Measurements from ENCODE around the gene RGL1. TPM values are rescaled to one million over a fixed set of nuclear protein-coding genes. Genes with fewer than 3 reads are reported as not detected.
A peak's percentile ranks its signal among the peaks of the same experiment; 100 is the strongest.

RGL1 gene
- total RNA-seq, 1 experiment from 2014 or later = 1.5 TPM

- no peaks in the 10 kb centered on the region for H3K9me2 ChIP-seq (replicated peaks; ENCODE audit: low read length)
- TF ChIP-seq CTCF (conservative IDR thresholded peaks at IDR 0.05; ENCODE audit: low read depth, low read length) (no peak), EZH2phosphoT487 (IDR thresholded peaks at IDR 0.05; ENCODE audit: borderline replicate concordance, low read length) (no peak), EZH2 (IDR thresholded peaks at IDR 0.05; ENCODE audit: low read length, unreplicated experiment) (no peak)
- BruUV-seq (replicated peaks) = no TSS peak
- H4K20me1 ChIP-seq (ENCODE audit: low read length) = no peaks in the 10 kb centered on the region
- no peaks in the 10 kb centered on the region for H3K27me3 ChIP-seq (ENCODE audit: low read length)
- H3K4me2 ChIP-seq (ENCODE audit: low read length) = no peak overlapping the region
- H3K79me2 ChIP-seq (ENCODE audit: low read length) = no peaks in the 10 kb centered on the region
- H3K4me1 ChIP-seq (ENCODE audit: insufficient read depth, low read length) = peaks cover 13% of the 10 kb centered on the region
- no peak overlapping the region for H2AFZ ChIP-seq (ENCODE audit: low read length)
- POLR2A ChIA-PET (ENCODE audit: unreplicated experiment) = no interaction called here
- no peak overlapping the region for H3K9ac ChIP-seq (ENCODE audit: low read length)
- DNase-seq (no peak), ATAC-seq (no peak)
- intact Hi-C loops (cut with micrococcal nuclease) = loop anchor here (5.0 kb wide), 1 partner anchor 111 kb away; the partner anchor contains the start of gene RGL1
- H3K4me3 ChIP-seq (ENCODE audit: low read length) = no peak overlapping the region
- no peak overlapping the region for H3K27ac ChIP-seq (ENCODE audit: low read length)
- H3K36me3 ChIP-seq (ENCODE audit: low read depth, low read length) = no peaks in the 10 kb centered on the region
- no peaks in the 10 kb centered on the region for H3K9me3 ChIP-seq (ENCODE audit: low read length)
- H3F3A ChIP-seq (ENCODE audit: low read length, unreplicated experiment) = no peaks in the 10 kb centered on the region
- CTCF ChIA-PET = no interaction called here
These were observed 113.7 kb downstream of the RGL1 start for GRCh38 chr1:183918589-183918988.

- Histone ChIP-seq H3K4me1 (ENCODE audit: insufficient read depth, low read length) (peaks cover 7% of the 10 kb centered on the region), H3K27ac (ENCODE audit: low read length) (no peak overlapping the region), H3K4me2 (ENCODE audit: low read length) (no peak overlapping the region), H3K79me2 (ENCODE audit: low read length) (no peaks in the 10 kb centered on the region), H3K27me3 (ENCODE audit: low read length) (no peaks in the 10 kb centered on the region), H3K9me2 (replicated peaks; ENCODE audit: low read length) (no peaks in the 10 kb centered on the region), H4K20me1 (ENCODE audit: low read length) (no peaks in the 10 kb centered on the region), H3F3A (ENCODE audit: low read length, unreplicated experiment) (no peaks in the 10 kb centered on the region), H3K9me3 (ENCODE audit: low read length) (no peaks in the 10 kb centered on the region), H3K9ac (ENCODE audit: low read length) (no peak overlapping the region), H3K36me3 (ENCODE audit: low read depth, low read length) (no peaks in the 10 kb centered on the region), H2AFZ (ENCODE audit: low read length) (no peak overlapping the region), H3K4me3 (ENCODE audit: low read length) (no peak overlapping the region)
- no TSS peak for BruUV-seq (replicated peaks)
- intact Hi-C loops (cut with micrococcal nuclease) = no loop called here
- ChIA-PET POLR2A (ENCODE audit: unreplicated experiment) (interaction anchor here (0.6 kb wide), 1 partner anchor 237 kb away, joined by 3 read pairs; no protein-coding TSS in a partner anchor), CTCF (no interaction called here)
- TF ChIP-seq CTCF (conservative IDR thresholded peaks at IDR 0.05; ENCODE audit: low read depth, low read length) (no peak), EZH2 (IDR thresholded peaks at IDR 0.05; ENCODE audit: low read length, unreplicated experiment) (no peak), EZH2phosphoT487 (IDR thresholded peaks at IDR 0.05; ENCODE audit: borderline replicate concordance, low read length) (no peak)
- ATAC-seq (no peak), DNase-seq (no peak)
These were observed 115.7 kb downstream of the RGL1 start for GRCh38 chr1:183920651-183921050.

GRCh38 chr1:183922197-183922596 lies 117.3 kb downstream of the RGL1 start:
- Histone ChIP-seq H4K20me1 (ENCODE audit: low read length) (no peaks in the 10 kb centered on the region), H3K9me3 (ENCODE audit: low read length) (no peaks in the 10 kb centered on the region), H3K27me3 (ENCODE audit: low read length) (no peaks in the 10 kb centered on the region), H3F3A (ENCODE audit: low read length, unreplicated experiment) (no peaks in the 10 kb centered on the region), H3K36me3 (ENCODE audit: low read depth, low read length) (no peaks in the 10 kb centered on the region), H3K4me3 (ENCODE audit: low read length) (no peak overlapping the region), H3K79me2 (ENCODE audit: low read length) (no peaks in the 10 kb centered on the region), H3K9ac (ENCODE audit: low read length) (no peak overlapping the region), H2AFZ (ENCODE audit: low read length) (no peak overlapping the region), H3K27ac (ENCODE audit: low read length) (no peak overlapping the region), H3K9me2 (replicated peaks; ENCODE audit: low read length) (no peaks in the 10 kb centered on the region), H3K4me2 (ENCODE audit: low read length) (no peak overlapping the region), H3K4me1 (ENCODE audit: insufficient read depth, low read length) (no peaks in the 10 kb centered on the region)
- POLR2A ChIA-PET (ENCODE audit: unreplicated experiment) = no interaction called here
- no TSS peak for BruUV-seq (replicated peaks)
- CTCF ChIA-PET = no interaction called here
- no peak for ATAC-seq
- TF ChIP-seq EZH2phosphoT487 (IDR thresholded peaks at IDR 0.05; ENCODE audit: borderline replicate concordance, low read length) = no peak
- peak; percentile 32; the same call in 1 of the 2 replicates for TF ChIP-seq CTCF (conservative IDR thresholded peaks at IDR 0.05; ENCODE audit: low read depth, low read length)
- intact Hi-C loops (cut with micrococcal nuclease) = no loop called here
- no peak for DNase-seq

All from PC-3 (cell line).